Testis (tissue), 2 donors: ENCODE data around the gene ADAMTS7.

Experiments
- POLR2A ChIP-seq: fragments of 450-650 bp; IDR thresholded peaks from one replicate; pipeline ENCODE4 v1.6.1; 2017; ENCODE audit warnings: antibody characterized with exemption, mild to moderate bottlenecking, moderate library complexity
- TF ChIP-seq, protein P1 (sequence below), 3 experiments: fragments of 450-650 bp in 2 of 3; fragments of 200-600 bp in 1 of 3; sonication (generic) in 1 of 3; IDR thresholded peaks; one replicate each; pipeline ENCODE4 v1.5.1; 2016 to 2019; ENCODE audit warnings: antibody characterized with exemption in 3 of 3, mild to moderate bottlenecking in 2 of 3, moderate library complexity in 1 of 3

DNA sequence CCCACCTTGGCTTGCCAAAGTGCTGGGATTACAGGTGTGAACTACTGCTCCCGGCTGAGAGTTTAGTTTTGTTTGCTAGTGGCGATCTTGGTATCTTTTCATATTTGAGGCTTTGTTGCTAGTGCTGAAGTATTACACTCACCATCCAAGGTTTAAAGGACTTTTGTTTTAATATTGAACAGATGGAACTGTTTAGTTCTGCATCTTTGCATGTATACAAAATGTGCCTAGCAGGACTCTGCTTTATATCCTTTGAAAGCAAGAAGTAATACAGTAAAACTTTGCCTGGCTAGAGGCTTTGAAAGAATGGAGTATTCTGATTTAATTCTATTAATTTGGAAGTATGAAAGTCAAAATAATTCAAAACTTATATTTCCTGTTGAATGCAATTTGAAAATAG lies 92.4 kb downstream of the ADAMTS7 start:
- TF ChIP-seq, protein P1, sequence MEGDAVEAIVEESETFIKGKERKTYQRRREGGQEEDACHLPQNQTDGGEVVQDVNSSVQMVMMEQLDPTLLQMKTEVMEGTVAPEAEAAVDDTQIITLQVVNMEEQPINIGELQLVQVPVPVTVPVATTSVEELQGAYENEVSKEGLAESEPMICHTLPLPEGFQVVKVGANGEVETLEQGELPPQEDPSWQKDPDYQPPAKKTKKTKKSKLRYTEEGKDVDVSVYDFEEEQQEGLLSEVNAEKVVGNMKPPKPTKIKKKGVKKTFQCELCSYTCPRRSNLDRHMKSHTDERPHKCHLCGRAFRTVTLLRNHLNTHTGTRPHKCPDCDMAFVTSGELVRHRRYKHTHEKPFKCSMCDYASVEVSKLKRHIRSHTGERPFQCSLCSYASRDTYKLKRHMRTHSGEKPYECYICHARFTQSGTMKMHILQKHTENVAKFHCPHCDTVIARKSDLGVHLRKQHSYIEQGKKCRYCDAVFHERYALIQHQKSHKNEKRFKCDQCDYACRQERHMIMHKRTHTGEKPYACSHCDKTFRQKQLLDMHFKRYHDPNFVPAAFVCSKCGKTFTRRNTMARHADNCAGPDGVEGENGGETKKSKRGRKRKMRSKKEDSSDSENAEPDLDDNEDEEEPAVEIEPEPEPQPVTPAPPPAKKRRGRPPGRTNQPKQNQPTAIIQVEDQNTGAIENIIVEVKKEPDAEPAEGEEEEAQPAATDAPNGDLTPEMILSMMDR (IDR thresholded peaks at IDR 0.05) = no peak
- TF ChIP-seq POLR2A = no peak
